NK-92 (cell line): ENCODE data around the gene RGSL1.

Experiments
- DNase-seq: peaks from one replicate; lab custom pipeline; 2025; ENCODE audit not compliant: unreplicated experiment; lab: John Stamatoyannopoulos, UW

Gene RGSL1

DNA sequence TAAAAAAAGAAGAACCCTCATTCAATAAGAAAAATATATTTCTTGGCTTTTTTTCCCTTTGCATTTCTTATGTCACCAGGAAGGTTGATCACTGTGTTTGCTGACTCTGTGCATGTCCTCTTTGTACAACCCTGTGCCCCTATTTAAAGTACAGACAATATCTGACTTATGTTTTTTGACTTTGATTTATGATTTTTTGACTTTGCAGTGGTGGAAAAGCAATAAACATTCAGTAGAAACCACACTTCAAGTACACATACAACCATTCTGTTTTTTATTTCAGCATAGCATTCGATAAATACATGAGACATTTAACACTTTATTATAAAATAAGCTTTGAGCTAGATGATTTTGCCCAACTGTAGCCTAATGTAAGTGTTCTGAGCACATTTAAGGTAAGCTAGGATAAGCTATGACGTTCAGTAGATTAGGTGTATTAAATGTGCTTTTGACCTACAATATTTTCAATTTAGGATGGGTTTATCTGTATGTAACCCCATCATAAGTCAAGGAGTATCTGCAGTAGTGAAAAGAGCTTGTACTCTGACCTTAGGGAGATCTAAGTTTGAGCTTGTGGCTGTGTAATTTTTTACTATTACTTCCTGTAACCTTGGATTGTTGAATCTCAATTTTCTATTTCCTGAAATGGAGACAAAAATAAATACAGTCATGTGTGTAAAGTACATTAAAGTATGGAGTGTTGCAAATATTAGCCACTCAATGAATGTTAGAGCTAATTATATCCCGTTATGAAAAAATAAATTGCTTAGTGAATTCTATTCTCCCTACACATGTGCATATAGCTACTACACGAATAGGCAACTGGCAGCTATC, 137.9 kb downstream of the RGSL1 start:
- no peak for DNase-seq

DNA sequence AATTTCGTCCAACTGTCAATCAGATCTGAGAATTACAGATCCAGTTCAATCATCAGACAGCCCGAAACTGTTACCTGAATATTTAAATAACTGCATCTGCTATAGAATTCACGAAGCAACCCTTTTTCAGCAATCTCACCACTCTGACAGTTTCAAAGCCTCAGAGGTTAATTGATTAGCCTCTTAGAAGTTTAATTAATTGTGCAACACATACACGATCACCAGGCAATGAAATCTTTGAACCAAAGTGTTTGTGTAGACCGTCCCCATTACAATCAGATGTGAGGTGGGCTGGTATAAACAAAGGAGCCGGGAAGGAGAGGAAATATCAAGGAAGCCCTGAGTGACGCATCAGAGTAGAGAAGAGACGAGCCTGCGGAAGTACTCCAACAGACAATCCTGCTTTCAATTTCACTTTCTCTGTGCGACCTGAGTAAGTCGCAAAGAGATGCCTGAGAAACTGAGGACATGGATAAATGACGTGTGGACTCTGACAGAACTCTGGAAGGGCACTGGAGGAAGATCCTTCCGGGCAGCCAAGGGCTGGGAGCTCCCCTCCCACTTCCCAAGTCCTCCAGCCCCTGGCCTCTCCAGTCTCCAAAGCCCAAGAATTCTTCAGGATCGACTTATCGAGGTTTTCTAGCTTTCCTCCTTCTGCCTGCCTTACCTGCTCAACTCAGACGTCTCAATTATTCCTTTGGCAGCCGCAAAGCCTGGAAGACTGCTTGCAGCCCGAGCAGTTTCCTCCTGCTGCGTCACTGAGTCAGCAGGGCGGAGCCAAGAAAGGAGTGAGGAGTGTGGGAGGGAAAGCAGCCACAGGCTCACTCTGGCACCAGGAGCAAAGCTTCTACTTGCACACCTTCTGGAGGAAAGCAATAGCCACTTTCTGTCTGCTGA, 138.8 kb downstream of the RGSL1 start, which contains the start of gene RNASEL:
Gene RNASEL, minus strand, starts transcription at position 757 of the 897 bp plus-strand sequence. CDS start 2,450 bp downstream, outside the sequence.
- no peak for DNase-seq

DNA sequence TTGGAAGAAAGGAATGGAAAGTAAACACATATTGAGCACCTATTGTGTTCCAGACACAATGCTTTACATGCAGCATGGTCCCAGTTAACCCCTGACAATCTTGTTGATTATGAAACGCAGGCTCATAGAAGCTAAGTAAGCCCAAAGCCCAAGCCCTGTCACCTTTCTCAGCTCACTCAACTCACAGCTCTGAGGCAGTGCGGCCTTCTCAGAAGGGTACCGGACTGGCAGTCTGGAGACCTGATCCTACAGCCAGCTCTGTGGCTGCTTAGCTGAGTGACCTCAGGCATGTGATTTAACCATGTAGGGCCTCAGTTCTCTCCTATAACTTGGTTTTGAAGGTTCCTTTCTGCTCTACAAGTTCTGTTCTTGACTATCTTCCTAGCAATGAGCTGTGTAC, 139.6 kb downstream of the RGSL1 start:
- DNase-seq = no peak

DNA sequence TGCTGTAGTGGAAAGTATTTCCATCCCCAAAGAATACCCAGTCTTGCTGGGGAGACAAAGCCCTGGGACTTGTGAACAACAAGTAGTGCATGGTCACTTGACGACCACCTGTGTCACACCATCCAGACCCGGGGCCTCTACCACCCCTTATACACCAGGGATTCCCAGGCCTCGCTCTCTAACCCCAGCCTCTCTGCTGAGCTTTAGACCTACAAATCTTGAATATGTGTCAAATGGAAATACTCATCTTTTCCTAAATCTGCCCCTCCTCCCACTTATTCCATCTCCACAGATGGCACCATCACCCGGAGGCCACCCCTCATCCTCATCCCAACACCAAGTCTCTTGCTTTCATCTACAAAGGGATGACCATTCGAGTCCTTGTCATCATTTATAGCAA, 140.0 kb downstream of the RGSL1 start:
- DNase-seq = no peak

DNA sequence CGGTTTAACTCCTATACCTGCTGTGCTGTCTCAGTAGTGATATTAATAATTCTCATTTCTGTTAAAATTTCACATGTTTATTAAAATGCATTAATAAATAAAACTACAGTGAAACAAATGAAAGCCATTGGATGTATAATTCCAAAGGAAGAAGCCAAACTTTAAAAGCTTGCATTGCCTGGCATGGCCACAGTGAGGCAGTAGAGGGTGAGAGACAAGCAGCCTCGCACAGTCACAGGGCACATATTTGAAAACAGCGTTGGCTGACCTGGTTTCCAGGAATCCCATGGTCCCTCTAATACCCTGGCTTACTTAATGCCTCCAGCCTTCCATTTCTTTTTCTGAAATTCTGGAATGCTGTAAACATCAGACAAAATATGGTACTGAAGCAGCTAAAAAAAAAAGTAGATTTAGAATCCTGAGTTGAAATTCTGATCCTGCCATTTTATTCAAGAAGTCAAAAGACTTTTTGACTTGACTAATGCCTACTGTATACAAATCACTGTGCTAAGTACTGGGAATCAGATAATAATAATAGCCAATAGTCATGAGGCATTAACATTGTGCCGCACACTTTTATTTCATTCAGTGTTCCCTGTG, 145.8 kb downstream of the RGSL1 start:
- DNase-seq = no peak

DNA sequence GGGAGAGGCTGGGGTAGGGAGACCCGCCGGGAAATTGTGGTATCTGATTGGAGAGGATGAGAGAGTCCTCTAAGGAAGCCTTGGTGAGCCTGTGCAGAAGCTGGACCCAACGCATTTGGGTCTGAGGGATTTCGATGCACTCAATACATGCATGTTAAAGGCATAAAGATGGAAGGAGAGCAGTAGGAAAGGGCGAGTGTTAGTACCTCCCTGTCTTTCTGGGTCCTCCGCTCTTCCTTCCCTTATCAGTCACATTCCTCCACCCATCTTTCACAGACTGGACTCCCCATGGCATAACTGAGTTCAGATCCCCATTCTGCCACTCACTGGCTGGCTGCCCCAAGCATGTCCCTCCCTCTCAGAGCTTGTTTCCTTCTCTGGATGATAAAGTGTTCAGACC, 147.0 kb downstream of the RGSL1 start:
- no peak for DNase-seq

DNA sequence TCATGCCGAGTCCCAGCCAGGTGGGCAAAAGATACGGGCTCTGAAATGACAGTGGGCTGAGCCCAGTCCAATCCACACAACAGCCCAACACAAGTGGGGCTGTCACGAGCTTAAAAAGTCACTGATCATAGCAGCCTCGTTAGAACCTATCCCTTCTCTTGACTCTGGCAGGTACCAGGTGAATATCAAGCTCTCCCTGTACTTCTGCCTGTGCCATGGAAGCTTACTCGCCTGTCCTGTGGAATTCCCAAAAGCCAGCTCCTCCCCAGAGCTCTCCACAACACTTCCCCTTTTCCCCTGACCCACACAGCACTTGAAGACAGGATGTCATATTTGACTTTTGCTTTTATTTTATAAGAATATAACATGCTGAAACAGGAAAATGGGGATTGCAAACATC, 148.3 kb downstream of the RGSL1 start:
- DNase-seq = no peak

DNA sequence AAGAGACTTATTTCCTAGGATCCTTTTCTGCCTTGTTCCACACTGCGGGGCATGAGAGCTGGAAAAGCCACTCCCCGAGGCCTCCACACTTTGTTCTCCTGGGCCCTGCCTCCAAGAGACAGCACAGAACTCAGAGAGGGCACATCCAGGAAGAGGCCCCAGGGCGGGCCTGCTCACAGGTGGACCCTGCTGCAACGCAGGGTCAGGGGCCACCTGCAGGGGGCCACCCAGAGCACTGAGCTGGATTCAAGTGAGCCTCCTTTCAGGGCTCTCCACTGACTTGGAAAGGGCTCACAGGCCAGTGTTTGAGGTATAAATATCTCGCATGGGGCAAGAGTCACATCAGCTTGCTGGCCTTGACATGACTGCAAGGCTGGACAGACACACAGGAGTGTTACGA, 149.4 kb downstream of the RGSL1 start:
- DNase-seq = no peak

DNA sequence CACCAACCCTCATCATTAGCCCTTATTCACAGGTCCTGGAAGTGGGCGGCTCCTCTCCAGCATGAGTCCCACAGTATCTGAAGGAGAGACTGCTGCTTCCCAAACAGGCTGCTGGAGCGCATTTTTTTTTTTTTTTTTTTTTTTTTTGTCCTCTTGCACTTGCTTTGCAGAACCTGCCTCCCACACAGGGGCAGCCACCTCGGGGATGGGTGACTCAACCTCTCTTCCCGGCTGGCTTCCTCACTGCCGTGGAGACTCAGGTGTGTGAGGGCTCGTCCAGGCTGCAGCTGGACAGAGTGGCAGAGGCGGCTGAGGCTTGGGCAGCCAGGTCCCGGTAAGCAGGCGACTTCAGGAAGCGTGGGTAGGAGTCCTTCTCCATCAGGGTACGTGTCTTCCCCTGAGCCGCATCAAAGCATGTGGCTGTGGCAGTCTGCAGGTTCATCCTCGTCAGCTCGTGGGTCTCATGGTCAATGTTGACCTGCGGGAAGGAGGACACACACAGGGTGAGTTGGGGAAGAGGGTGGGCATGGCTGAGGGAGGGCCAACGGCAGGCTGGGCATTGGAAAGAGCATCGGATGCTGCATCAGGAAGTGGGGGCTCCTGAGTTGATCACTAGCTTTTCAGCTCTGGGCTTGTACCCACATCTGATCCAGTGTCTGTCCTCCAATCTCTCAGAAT, 150.2 kb downstream of the RGSL1 start:
- no peak for DNase-seq

DNA sequence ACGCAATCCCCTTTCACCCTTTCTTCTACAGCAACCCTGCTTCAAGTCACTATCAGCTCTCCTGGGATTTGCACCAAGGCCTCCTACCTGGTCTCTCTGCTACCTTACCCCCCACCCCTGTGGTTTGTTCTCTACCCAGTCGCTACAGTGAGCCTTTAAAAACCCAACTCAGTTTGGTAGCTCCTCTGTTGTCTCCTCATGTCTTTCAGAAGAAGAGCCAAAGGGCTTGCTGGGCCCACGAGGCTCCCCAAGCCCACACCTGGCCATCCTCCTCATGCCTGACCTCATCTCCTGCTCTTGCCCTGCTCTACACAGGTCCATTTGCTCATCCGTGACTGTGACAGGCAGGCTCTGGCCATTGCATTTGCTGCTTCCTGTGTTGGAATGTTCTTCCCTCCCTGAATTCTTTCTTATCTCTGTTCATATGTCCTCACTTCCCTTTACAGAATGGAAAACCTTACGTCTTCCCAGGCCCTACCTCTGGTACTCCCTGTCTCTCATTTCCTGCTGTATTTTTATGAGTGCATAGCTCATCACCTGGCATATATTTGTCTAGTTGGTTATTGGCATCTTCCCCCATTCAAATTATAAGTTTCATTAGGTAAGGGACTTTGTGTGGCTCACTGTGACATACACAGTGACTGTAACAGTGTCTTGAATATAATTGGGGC, 150.9 kb downstream of the RGSL1 start:
- no peak for DNase-seq

DNA sequence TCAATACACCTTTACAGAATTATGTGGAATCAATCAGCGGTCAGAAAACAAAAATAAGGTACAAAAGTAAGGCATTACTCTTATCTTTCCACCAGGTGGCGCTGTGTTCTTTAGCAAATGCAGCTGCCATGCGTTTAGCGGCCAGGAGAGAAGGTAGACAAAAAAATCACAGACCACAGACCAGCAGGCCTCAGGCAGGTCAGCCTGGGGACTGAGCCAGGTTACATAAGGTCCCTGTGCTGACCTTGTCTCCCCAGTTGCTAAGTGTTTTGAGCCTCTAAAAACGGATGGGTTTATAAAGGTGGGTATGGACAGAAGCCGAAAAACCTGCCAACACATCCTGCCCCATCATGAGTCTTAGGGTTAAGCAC, 151.5 kb downstream of the RGSL1 start:
- DNase-seq = no peak

DNA sequence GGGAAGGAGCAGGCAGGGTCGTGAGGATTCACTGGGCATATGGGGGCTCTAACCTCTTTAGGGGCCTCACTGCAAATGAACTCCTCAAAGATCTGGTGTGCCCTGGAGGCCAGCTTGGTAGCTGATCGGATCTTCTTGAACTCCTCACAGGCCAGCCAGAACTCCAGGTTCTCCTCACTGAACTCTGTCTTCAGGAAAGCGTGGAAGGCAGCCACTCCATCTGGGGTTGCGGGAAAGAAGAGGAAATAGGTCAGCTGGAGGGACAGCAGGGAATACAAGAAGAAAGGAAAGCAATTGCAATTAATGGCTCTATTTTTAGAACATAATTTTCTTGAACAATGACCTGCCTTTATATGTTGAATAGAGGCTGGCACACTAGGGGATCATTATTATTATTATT, 152.0 kb downstream of the RGSL1 start:
- DNase-seq = no peak

DNA sequence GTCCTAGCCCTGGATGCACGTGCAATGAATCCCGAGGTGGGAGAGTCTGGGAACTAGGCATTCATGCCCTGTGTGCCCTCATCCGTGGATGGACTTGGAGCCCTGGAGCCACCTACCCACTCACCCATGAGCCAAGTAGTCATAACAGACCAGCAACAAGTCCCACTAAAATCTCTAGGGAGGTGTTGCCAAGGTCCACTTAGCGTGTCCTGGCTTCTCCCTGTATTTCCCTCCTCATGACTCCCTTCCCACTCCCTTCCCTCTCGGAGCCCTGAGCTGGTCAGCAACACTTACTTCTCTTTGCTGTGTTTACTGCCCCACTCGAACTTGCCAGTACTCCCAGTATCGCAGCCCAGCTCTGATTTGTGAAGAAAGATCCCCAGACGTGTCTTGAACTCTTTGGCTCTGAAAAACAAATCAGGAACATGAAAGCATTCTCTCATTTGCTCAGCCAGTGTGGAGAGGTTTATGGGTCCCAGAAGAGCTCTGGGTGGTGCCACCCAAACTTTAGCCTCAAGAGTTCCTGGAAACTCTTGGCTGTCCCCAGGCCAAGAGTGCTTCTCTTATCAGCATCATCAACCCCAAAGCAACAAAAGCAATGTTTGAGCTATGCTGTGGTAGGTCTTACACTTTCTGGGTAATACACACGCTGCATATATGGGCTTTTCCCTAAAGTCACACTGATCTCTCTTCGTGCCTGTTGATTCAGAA, 153.1 kb downstream of the RGSL1 start:
- DNase-seq = no peak

DNA sequence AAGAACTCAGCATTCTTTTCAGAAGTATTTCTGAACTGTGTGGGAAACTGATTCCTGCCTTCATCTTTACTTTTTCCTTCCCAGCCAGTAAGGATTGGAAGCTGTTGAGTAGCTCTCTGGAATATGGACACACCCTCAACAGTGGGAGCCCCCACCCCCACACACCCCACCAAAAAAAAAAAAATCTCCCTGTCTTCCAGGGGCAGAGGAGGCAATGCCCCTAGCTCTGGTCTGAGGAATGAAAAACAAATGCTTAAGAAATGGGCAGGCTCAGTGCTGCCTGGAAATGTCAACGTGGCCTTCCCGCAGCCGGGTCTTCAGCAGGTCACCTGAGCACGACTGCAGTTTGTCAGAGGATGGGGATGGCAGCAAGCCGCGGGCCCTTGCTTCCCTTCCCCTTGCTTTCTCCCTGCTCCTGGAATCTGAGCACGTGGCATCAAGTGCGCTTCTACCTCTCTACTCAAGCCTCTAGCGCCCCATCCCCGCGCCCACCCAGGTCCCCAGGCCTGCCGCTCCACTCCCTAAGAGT, 153.8 kb downstream of the RGSL1 start:
- no peak for DNase-seq

DNA sequence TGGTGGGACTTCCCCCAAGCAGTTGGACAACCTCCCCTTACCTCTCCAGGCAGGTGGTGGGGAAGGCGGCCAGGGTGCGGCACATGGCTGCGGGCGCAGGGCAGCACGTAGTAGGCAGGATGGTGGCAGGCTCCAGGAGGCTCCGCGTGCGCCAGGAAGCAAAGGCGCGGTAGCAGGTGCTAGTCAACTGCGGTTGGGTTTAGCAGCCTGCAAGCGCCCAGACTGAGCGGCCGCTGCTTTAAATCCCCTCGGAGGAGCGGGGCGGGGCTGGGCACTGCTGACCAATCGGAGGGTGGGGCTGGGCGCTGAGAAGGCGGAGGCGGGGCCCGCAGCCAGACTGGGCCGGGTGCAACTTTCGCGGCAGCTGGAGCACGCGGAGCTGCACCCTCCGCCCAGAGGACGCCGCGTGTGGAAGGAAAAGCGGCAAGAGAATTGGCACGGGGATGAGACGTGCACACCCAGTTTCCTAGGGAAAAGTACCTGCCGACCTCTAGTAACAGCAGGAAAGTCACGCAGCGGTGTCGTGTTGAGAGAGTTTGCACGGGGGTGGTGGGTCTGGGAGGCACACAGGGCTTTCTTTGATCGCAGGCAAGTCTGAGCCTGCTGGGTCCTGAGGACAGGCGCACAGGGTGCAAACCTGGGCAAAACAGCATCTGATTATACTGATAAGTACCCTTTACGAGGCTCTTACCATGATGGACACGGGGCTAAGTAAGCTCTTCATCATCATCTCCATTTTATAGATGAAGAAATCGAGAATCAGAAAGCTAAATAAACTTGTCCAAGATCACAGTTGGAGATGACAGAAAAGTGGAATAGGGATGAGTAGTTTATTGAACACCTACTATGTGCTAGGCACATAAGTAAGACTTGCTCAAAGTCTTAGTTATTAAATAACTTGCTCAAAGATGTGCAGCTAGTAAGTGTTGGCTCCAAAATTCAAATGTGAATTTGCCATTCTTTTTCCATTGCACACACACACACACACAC, 154.5 kb downstream of the RGSL1 start, which contains the start of gene RGS16:
Gene RGS16, minus strand, starts transcription at position 215 of the 990 bp plus-strand sequence. Its CDS starts 130 bp downstream, at position 85.
- no peak for DNase-seq

DNA sequence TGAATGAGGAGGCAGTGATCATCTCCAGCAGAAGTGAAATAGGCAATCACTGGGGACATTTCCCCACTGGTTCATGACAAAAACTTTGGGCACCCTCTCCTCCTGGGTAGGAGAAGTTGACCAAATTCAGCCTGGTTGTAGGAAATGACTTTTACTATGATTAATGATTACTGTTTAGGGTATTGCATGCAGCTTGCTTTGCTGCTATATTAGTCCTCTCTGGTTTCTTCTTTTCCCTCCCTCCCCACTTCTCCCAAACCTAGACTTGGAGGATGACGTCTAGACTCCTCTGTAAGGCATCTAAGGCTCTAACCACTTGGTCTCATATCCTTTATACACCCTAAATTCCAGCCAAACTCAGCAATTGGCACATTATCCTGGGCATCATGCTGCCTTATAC, 157.6 kb downstream of the RGSL1 start:
- no peak for DNase-seq

DNA sequence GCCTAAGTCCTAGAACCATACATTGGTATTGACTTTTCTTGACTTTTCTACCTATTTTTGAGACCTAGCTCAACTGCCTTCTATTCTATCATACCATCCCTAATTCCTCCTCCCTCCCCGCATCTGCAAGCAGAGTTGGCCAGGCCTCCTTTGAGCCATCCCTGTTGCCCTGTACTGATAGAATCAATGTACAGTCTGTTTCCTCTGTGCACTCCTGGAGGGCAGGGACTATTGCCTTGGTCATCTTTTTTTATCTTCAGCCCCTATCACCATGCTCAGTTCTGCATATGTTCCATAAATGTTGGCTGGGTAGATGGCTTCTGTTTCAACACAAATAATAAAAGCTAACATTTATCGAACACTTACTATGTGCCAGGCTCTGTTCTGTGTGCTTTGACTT, 158.3 kb downstream of the RGSL1 start:
- no peak for DNase-seq

DNA sequence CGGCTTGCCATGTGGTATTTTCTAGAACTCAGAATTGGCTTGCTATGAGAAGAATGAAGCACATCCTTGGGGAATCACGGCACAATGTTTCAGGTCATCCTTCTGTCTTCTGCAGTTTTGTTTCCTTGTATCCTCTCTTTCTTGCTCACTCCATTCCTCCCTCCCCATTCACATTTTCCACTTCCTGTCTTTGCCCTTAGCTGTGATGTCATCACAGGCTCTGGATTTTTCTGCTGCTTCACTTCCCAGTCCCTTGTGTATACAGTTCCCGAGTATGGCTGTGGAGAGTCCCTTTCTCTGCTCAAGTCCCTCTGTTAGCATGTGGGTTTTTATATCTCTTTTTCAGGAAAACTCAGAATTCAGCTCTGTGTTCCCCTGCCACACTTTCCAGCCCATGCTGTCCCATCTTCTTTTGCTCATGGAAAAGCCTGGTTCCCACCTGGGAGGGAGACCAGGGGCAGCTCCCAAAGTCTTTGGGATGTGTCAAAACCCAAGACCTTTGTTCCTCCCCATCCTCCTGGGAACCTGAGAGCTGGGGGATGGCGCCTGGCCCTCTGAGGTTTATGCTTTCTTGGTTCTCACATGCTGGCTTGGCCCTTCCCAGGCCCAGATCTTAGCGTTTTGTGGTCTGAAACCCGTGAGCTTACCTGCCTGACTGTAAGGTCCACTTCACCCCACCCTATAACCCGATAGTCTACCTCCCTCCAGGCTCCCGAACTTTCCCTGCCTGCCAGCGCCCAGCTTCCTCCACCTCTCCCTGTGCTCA, 159.1 kb downstream of the RGSL1 start:
- no peak for DNase-seq
